HG03066 (cell line): ENCODE measurements around the gene RTL5.
"Not testable (repeated sequence)": the region's sequence is repeated elsewhere in the genome, so short reads cannot be mapped to it uniquely, and the experiment has no call there.

ENCODE experiments used
- ATAC-seq: cut with Tn5 transposase; IDR thresholded peaks from one replicate; pipeline ENCODE4 v1.9.1; 2021; ENCODE audit warnings: low read depth; ENCODE audit not compliant: unreplicated experiment

The RTL5 gene

GRCh38 chrX:72131317-72132294, at the start of gene RTL5:
Gene RTL5 (minus strand): TSS chrX:72131915.
- ATAC-seq = peak; percentile 58

- no peak for ATAC-seq
These were observed 48.8 kb upstream of the RTL5 start for GRCh38 chrX:72180539-72180938.

GRCh38 chrX:72176981-72177380, 45.3 kb upstream of the RTL5 start:
- ATAC-seq = no peak

GRCh38 chrX:72176289-72176688, 44.6 kb upstream of the RTL5 start:
- ATAC-seq = not testable (repeated sequence)

- ATAC-seq = no peak
These were observed 37.5 kb upstream of the RTL5 start for GRCh38 chrX:72169008-72169728.

GRCh38 chrX:72165551-72165950, 33.8 kb upstream of the RTL5 start:
- ATAC-seq = no peak

GRCh38 chrX:72159769-72160168, 28.1 kb upstream of the RTL5 start:
- no peak for ATAC-seq

GRCh38 chrX:72158773-72159172, 27.1 kb upstream of the RTL5 start:
- no peak for ATAC-seq

- ATAC-seq = no peak
These were observed 14.8 kb upstream of the RTL5 start for GRCh38 chrX:72146527-72146926.

- no peak for ATAC-seq
These were observed 13.5 kb upstream of the RTL5 start for GRCh38 chrX:72145181-72145580.

GRCh38 chrX:72143609-72143907, 11.8 kb upstream of the RTL5 start:
- ATAC-seq = no peak

- no peak for ATAC-seq
These were observed 11.3 kb upstream of the RTL5 start for GRCh38 chrX:72142794-72143608.

GRCh38 chrX:72142094-72142793, 10.5 kb upstream of the RTL5 start:
- no peak for ATAC-seq

- ATAC-seq = peak; percentile 59
These were observed 9.8 kb upstream of the RTL5 start for GRCh38 chrX:72141372-72142004.

GRCh38 chrX:72139538-72139937, 7.8 kb upstream of the RTL5 start:
- no peak for ATAC-seq

GRCh38 chrX:72137846-72138495, 6.3 kb upstream of the RTL5 start:
- no peak for ATAC-seq

GRCh38 chrX:72133851-72134546, 2.3 kb upstream of the RTL5 start:
- ATAC-seq = no peak

GRCh38 chrX:72132456-72132855, 741 bp upstream of the RTL5 start:
- ATAC-seq = no peak

GRCh38 chrX:72130762-72131250, 909 bp downstream of the RTL5 start:
- no peak for ATAC-seq
